WERI-Rb-1 (cell line): ENCODE data around the gene TLN1.
A peak's percentile ranks its signal among the peaks of the same experiment; 100 is the strongest.

Source experiments
- DNase-seq: peaks from one replicate; pipeline ENCODE4 v3.0.0-alpha.2; 2020
- H3K27ac ChIP-seq: fragments of 250-450 bp; sonication (Bioruptor Pico); 2 replicates; pipeline ENCODE4 v1.5.1; 2020; ENCODE audit warnings: mild to moderate bottlenecking, moderate library complexity
- H3K27me3 ChIP-seq: fragments of 250-450 bp; sonication (Bioruptor Pico); 2 replicates; pipeline ENCODE4 v1.5.1; 2021; ENCODE audit warnings: mild to moderate bottlenecking, low read depth, moderate library complexity; ENCODE audit not compliant: insufficient read depth, severe bottlenecking
- H3K36me3 ChIP-seq: fragments of 250-450 bp; sonication (Bioruptor Pico); 2 replicates; pipeline ENCODE4 v1.5.1; 2020; ENCODE audit warnings: mild to moderate bottlenecking, moderate library complexity
- H3K4me3 ChIP-seq: 2 replicates; pipeline ENCODE4 v1.5.1; 2011; ENCODE audit warnings: low read depth, mild to moderate bottlenecking, control low read depth, low read length
- H3K9me3 ChIP-seq: fragments of 250-450 bp; sonication (Bioruptor Pico); 2 replicates; pipeline ENCODE4 v1.5.1; 2021; ENCODE audit warnings: mild to moderate bottlenecking, moderate library complexity; ENCODE audit not compliant: severe bottlenecking
- CTCF ChIP-seq: IDR thresholded peaks from 2 replicates; pipeline ENCODE4 v1.5.1; 2011; ENCODE audit warnings: low read depth, mild to moderate bottlenecking, control low read depth, inconsistent platforms, low read length

TLN1 gene

GRCh38 chr9:35691757-35692301 lies 40.2 kb downstream of the TLN1 start:
- TF ChIP-seq CTCF, result no peak

GRCh38 chr9:35691334-35691650 lies 40.7 kb downstream of the TLN1 start:
- H3K9me3 ChIP-seq, result no peaks in the 10 kb centered on the region
- H3K4me3 ChIP-seq, result peak overlapping the region; percentile 65
- DNase-seq, result no peak
- H3K27me3 ChIP-seq, result no peaks in the 10 kb centered on the region
- H3K27ac ChIP-seq, result no peak overlapping the region
- peaks cover 7% of the 10 kb centered on the region for H3K36me3 ChIP-seq
- no peak for TF ChIP-seq CTCF

More at GRCh38 chr9:35691757-35692301, 40.2 kb downstream of the TLN1 start:
- DNase-seq, result no peak
- Histone ChIP-seq H3K9me3 (no peaks in the 10 kb centered on the region), H3K27ac (no peak overlapping the region), H3K4me3 (no peak overlapping the region), H3K36me3 (peaks cover 12% of the 10 kb centered on the region), H3K27me3 (no peaks in the 10 kb centered on the region)

- H3K36me3 ChIP-seq, result peaks cover 2% of the 10 kb centered on the region
- no peaks in the 10 kb centered on the region for H3K9me3 ChIP-seq
- H3K27me3 ChIP-seq, result no peaks in the 10 kb centered on the region
- peak overlapping the region; percentile 65 for H3K4me3 ChIP-seq
- DNase-seq, result peak; percentile 56
- H3K27ac ChIP-seq, result no peak overlapping the region
- TF ChIP-seq CTCF, result no peak
Measured at GRCh38 chr9:35690614-35691333, 41.2 kb downstream of the TLN1 start.

DNA sequence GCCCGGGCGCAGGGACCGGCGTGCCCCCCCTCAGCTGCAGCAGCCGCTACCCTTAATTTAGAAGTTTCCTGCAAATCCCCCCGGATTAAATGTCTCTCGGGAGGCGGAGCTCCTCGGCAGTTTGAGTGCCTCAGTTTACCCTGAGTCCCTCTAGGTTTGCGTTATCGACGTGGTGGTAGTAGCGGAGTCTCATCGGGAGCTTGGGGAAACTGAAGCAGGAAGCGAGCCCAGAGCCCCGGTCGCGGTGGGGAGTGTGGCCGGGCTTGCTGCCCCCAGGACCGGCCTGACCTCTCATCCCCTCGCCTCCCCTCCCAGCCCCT lies 41.7 kb downstream of the TLN1 start:
- no peak overlapping the region for H3K27ac ChIP-seq
- H3K9me3 ChIP-seq, result no peaks in the 10 kb centered on the region
- H3K4me3 ChIP-seq, result peak overlapping the region; percentile 65
- no peak for DNase-seq
- H3K27me3 ChIP-seq, result no peaks in the 10 kb centered on the region
- H3K36me3 ChIP-seq, result no peaks in the 10 kb centered on the region
- no peak for TF ChIP-seq CTCF

DNA sequence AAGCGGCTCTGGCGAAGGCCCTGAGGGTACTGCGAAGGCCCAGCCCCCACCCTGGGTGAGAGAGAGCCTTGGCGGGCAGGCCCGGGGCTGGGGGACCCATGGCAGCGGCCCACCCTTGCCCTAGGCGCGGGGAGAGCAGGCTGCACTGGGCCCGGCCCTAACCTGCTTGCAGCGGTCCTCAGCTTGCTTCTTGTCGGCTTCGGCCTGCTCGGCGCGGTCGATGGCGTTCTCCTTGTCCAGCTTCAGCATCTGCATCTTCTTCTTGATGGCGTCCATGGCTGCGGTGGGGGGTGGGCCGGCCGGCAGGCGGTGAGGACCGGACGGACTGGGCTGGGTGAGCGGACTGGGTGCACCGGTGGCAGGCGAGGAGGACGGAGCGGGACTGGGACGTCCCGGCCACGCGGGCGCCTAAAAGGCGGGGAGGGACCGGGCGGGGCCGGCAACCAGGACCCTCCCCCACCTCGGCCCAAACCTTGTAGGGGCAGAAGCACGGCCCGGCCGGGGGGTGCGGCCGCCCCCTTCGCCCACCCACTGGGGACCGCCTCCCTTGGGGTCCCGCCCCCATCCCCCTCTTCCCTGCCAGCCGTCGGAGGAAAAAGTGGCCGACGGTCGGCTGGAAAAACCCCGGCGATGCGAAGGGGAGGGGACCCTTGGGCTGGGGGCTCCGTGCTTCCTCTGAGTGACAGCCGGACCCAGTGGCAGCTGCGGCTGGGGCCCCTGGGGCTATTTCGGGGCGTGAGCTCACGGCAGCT lies 42.3 kb downstream of the TLN1 start, which contains the start of gene TPM2:
Gene TPM2 (minus strand): TSS at position 384 of the 752 bp plus-strand sequence. CDS start 108 bp downstream, at position 276.
- Histone ChIP-seq H3K27ac (peak within 1 kb of the TSS; percentile 38), H3K9me3 (no peaks in the 10 kb centered on the region), H3K4me3 (peak within 1 kb of the TSS; percentile 65), H3K36me3 (no peaks in the 10 kb centered on the region), H3K27me3 (no peaks in the 10 kb centered on the region)
- no peak for TF ChIP-seq CTCF
- DNase-seq, result no peak
